HepG2 (cell line): ENCODE results near the gene LRRC27. TPM values are rescaled to one million over a fixed set of nuclear protein-coding genes. Genes with fewer than 3 reads are reported as not detected.

Experiments
- DPF2 ChIP-seq: sonication (generic); formaldehyde crosslinking; IDR thresholded peaks from 2 replicates; pipeline ENCODE4 v1.4.0; 2020; ENCODE audit warnings: mild to moderate bottlenecking, low read depth, missing genetic modification reagents, borderline replicate concordance
- EP300 ChIP-seq, 3 experiments: sonication (generic) in 1 of 3; formaldehyde crosslinking in 1 of 3; IDR thresholded peaks; 2 replicates each; pipeline versions ENCODE4 v1.5.1 to v1.6.1; 2011 to 2020; ENCODE audit warnings: low read depth in 2 of 3, low read length in 2 of 3, borderline replicate concordance in 1 of 3, improper control_type of control experiment in 1 of 3, mild to moderate bottlenecking in 1 of 3, missing genetic modification reagents in 1 of 3, moderate library complexity in 1 of 3
- FOSL2 ChIP-seq: sonication (generic); formaldehyde crosslinking; IDR thresholded peaks from 2 replicates; pipeline ENCODE4 v1.4.0; 2020; ENCODE audit warnings: missing genetic modification reagents
- FOXP1 ChIP-seq, 2 experiments: fragments of 450-650 bp in 1 of 2; IDR thresholded peaks; 2 replicates each; pipeline ENCODE4 v1.6.1; 2017 to 2018; ENCODE audit warnings: antibody characterized with exemption in 1 of 2
- HNRNPLL ChIP-seq: fragments of 200-400 bp; formaldehyde crosslinking; IDR thresholded peaks from 2 replicates; pipeline ENCODE4 v1.6.1; 2017; ENCODE audit warnings: mild to moderate bottlenecking, low read depth, low read length; ENCODE audit not compliant: poor library complexity, severe bottlenecking
- MTF1 ChIP-seq: sonication (generic); formaldehyde crosslinking; IDR thresholded peaks from 2 replicates; pipeline ENCODE4 v1.5.0; 2020; ENCODE audit warnings: missing genetic modification reagents
- MXD3 ChIP-seq: IDR thresholded peaks from 2 replicates; pipeline ENCODE4 v1.6.1; 2016; ENCODE audit warnings: mild to moderate bottlenecking, missing biosample characterization, missing genetic modification reagents
- NCOR1 ChIP-seq: fragments of 200-600 bp; sonication (generic); IDR thresholded peaks from 2 replicates; pipeline ENCODE4 v1.7.0; 2017; ENCODE audit warnings: antibody characterized with exemption, low read length, borderline replicate concordance
- PPARG ChIP-seq: conservative IDR thresholded peaks from 2 replicates; pipeline ENCODE4 v1.6.1; 2016; ENCODE audit warnings: missing biosample characterization, missing genetic modification reagents
- RXRA ChIP-seq: sonication (generic); formaldehyde crosslinking; IDR thresholded peaks from 2 replicates; pipeline ENCODE4 v1.5.1; 2020; ENCODE audit warnings: missing genetic modification reagents
- SALL1 ChIP-seq: sonication (generic); formaldehyde crosslinking; IDR thresholded peaks from 2 replicates; pipeline ENCODE4 v1.8.0; 2022; ENCODE audit warnings: mild to moderate bottlenecking, missing genetic modification reagents
- SKI ChIP-seq: fragments of 450-650 bp; IDR thresholded peaks from one replicate; pipeline ENCODE4 v1.6.1; 2018; ENCODE audit warnings: mild to moderate bottlenecking; ENCODE audit not compliant: partially characterized antibody
- SOX6 ChIP-seq, 2 experiments: fragments of 450-650 bp in 1 of 2; sonication (generic) in 1 of 2; formaldehyde crosslinking in 1 of 2; IDR thresholded peaks; 2 replicates each; pipeline versions ENCODE4 v1.4.0 to v1.6.1; 2017 to 2020; ENCODE audit warnings: antibody characterized with exemption in 1 of 2, mild to moderate bottlenecking in 1 of 2, missing genetic modification reagents in 1 of 2
- SRF ChIP-seq: IDR thresholded peaks from 2 replicates; pipeline ENCODE4 v1.6.1; 2011; ENCODE audit warnings: mild to moderate bottlenecking, low read depth, low read length, moderate library complexity
- SSRP1 ChIP-seq: IDR thresholded peaks from 2 replicates; pipeline ENCODE4 v1.6.1; 2016; ENCODE audit warnings: control low read depth
- XBP1 ChIP-seq: sonication (generic); formaldehyde crosslinking; IDR thresholded peaks from 2 replicates; pipeline ENCODE4 v1.5.0; 2020; ENCODE audit warnings: missing genetic modification reagents
- ZBTB4 ChIP-seq: sonication (generic); formaldehyde crosslinking; IDR thresholded peaks from 2 replicates; pipeline ENCODE4 v1.4.0; 2020; ENCODE audit warnings: missing genetic modification reagents, mild to moderate bottlenecking, borderline replicate concordance
- ZBTB8A ChIP-seq: sonication (generic); formaldehyde crosslinking; IDR thresholded peaks from 2 replicates; pipeline ENCODE4 v1.4.0; 2020; ENCODE audit warnings: mild to moderate bottlenecking, low read depth, missing genetic modification reagents, borderline replicate concordance
- ZEB1 ChIP-seq: IDR thresholded peaks from 2 replicates; pipeline ENCODE4 v1.6.1; 2012; ENCODE audit warnings: mild to moderate bottlenecking, low read depth, inconsistent platforms; ENCODE audit not compliant: insufficient replicate concordance
- ZNF589 ChIP-seq: sonication (generic); formaldehyde crosslinking; conservative IDR thresholded peaks from 2 replicates; pipeline ENCODE4 v1.8.0; 2022; ENCODE audit warnings: mild to moderate bottlenecking, moderate library complexity, missing genetic modification reagents
- ZNF879 ChIP-seq: sonication (generic); formaldehyde crosslinking; IDR thresholded peaks from 2 replicates; pipeline ENCODE4 v1.8.1; 2023; ENCODE audit warnings: missing genetic modification reagents
- polyA plus RNA-seq, 8 experiments: library from polyadenylated mRNA; depleted of rRNA in 3 of 8; stranded (reverse) in 7 of 8; unstranded in 1 of 8; fragments of >200 nt; fragmentation: Illumina TruSeq in 4 of 8; extraction: Trizol in 4 of 8; gene quantifications; 2 replicates each; pipeline versions ENCODE4 v1.2.1 to v1.2.3, GENCODE V29; 2011 to 2016; ENCODE audit warnings: low read depth in 4 of 8, missing spikeins in 1 of 8, mixed read lengths in 1 of 8; ENCODE audit not compliant: insufficient read depth in 1 of 8
- total RNA-seq, 5 experiments: library from RNA; depleted of rRNA; stranded (reverse); fragments of >200 nt; fragmentation: Illumina TruSeq; extraction: Trizol; gene quantifications; 2 replicates each; pipeline ENCODE4 v1.2.3, GENCODE V29; 2016; ENCODE audit warnings: low read depth in 1 of 5
- TF ChIP-seq, protein P1 (sequence below): sonication (generic); formaldehyde crosslinking; IDR thresholded peaks from 2 replicates; pipeline ENCODE4 v1.4.0; 2020; ENCODE audit warnings: mild to moderate bottlenecking, missing genetic modification reagents, borderline replicate concordance
- TF ChIP-seq, protein P2 (sequence below): sonication (generic); formaldehyde crosslinking; IDR thresholded peaks from 2 replicates; pipeline ENCODE4 v1.4.0; 2020; ENCODE audit warnings: missing genetic modification reagents

LRRC27 gene
- total and polyA plus RNA-seq, 2 of the 13 experiments (the other 11 are each of a cell fraction or from before 2014, with no cell fraction given) = 4.2 to 4.6 TPM

DNA sequence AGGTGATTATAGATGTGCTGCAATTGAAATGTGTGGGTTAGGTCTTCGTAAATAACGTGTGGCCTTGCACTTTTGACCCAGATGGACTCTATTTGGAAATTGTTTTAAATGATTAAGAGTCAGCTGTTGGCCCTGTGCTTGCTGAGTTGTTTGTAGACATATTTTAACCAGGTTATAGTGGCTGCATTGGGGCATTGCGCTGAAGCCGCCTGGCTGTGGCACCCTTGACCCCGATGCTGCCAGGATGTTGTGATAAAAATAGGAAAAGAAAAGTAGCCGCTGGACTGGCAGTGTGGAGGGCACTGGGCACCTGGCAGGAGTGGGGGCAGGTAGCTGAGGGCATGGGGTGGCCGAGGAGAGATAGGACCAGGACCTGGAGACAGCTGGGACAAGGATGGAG, 13.4 kb downstream of the LRRC27 start (continued):
- TF ChIP-seq PPARG (CRISPR knock-in tag) = no peak
- TF ChIP-seq, protein P1, sequence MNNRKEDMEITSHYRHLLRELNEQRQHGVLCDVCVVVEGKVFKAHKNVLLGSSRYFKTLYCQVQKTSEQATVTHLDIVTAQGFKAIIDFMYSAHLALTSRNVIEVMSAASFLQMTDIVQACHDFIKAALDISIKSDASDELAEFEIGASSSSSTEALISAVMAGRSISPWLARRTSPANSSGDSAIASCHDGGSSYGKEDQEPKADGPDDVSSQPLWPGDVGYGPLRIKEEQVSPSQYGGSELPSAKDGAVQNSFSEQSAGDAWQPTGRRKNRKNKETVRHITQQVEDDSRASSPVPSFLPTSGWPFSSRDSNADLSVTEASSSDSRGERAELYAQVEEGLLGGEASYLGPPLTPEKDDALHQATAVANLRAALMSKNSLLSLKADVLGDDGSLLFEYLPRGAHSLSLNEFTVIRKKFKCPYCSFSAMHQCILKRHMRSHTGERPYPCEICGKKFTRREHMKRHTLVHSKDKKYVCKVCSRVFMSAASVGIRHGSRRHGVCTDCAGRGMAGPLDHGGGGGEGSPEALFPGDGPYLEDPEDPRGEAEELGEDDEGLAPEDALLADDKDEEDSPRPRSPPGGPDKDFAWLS = no peak
- TF ChIP-seq DPF2 (CRISPR knock-in tag) = no peak
- TF ChIP-seq ZNF879 (CRISPR knock-in tag) = no peak
- no peak for TF ChIP-seq ZEB1
- peak in 1 of 2 experiments; percentile 38; a peak in 1 of 4 replicates for TF ChIP-seq EP300 (IDR thresholded peaks at IDR 0.05; ENCODE audit: low read depth in 2 of 2, low read length in 2 of 2)
- TF ChIP-seq EP300 (CRISPR knock-in tag; IDR thresholded peaks at IDR 0.05; ENCODE audit: borderline replicate concordance) = no peak
- TF ChIP-seq ZBTB8A (CRISPR knock-in tag) = no peak
- TF ChIP-seq ZBTB4 (CRISPR knock-in tag) = 0 out of 2 replicates have a peak, but pooled peaks have one; percentile 68
- TF ChIP-seq FOSL2 = peak; percentile 42; the same call in 1 of the 2 replicates
- TF ChIP-seq SOX6 (IDR thresholded peaks at IDR 0.05) = no peak
- TF ChIP-seq SOX6 (CRISPR knock-in tag; IDR thresholded peaks at IDR 0.05) = peak; percentile 37; the same call in 1 of the 2 replicates
- TF ChIP-seq MXD3 (CRISPR knock-in tag) = no peak
- no peak for TF ChIP-seq SSRP1 (CRISPR knock-in tag)
- no peak for TF ChIP-seq ZNF589
- TF ChIP-seq NCOR1 = peak; percentile 36; the same call in 1 of the 2 replicates
- no peak for TF ChIP-seq XBP1 (CRISPR knock-in tag)
- no peak; the same call in 1 of the 2 replicates for TF ChIP-seq RXRA (CRISPR knock-in tag)
- TF ChIP-seq, protein P2, sequence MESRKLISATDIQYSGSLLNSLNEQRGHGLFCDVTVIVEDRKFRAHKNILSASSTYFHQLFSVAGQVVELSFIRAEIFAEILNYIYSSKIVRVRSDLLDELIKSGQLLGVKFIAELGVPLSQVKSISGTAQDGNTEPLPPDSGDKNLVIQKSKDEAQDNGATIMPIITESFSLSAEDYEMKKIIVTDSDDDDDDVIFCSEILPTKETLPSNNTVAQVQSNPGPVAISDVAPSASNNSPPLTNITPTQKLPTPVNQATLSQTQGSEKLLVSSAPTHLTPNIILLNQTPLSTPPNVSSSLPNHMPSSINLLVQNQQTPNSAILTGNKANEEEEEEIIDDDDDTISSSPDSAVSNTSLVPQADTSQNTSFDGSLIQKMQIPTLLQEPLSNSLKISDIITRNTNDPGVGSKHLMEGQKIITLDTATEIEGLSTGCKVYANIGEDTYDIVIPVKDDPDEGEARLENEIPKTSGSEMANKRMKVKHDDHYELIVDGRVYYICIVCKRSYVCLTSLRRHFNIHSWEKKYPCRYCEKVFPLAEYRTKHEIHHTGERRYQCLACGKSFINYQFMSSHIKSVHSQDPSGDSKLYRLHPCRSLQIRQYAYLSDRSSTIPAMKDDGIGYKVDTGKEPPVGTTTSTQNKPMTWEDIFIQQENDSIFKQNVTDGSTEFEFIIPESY = peak; percentile 96
- TF ChIP-seq SKI = peak; percentile 75
- no peak for TF ChIP-seq FOXP1 (IDR thresholded peaks at IDR 0.05)
- peak; percentile 29; the same call in 1 of the 2 replicates for TF ChIP-seq FOXP1 (CRISPR knock-in tag; IDR thresholded peaks at IDR 0.05)
- TF ChIP-seq SRF = no peak
- peak; percentile 69 for TF ChIP-seq SALL1 (CRISPR knock-in tag)
- no peak for TF ChIP-seq HNRNPLL
- no peak for TF ChIP-seq MTF1 (CRISPR knock-in tag)
